ENCODE results near the gene SPTLC3.

GRCh38 chr20:12969071-12969669 is 39.6 kb upstream of the SPTLC3 start:
- TF ChIP-seq CTCF (IDR thresholded peaks at IDR 0.05; ENCODE audit: low read depth, low read length, poor library complexity, severe bottlenecking) (no peak), EZH2phosphoT487 (IDR thresholded peaks at IDR 0.05; ENCODE audit: borderline replicate concordance, low read length) (no peak)
